ENCODE results near the gene CAMK2N2.

Gene CAMK2N2

GRCh38 chr3:184290331-184290730 is 29.0 kb upstream of the CAMK2N2 start:
- Histone ChIP-seq H3K4me1 (ENCODE audit: insufficient read depth, low read length, severe bottlenecking) (no peaks in the 10 kb centered on the region), H4K20me1 (ENCODE audit: insufficient read depth, low read length) (no peaks in the 10 kb centered on the region), H3K27ac (ENCODE audit: low read depth, low read length, poor library complexity, severe bottlenecking) (no peak overlapping the region), H2AFZ (ENCODE audit: low read length) (no peak overlapping the region), H3K9me3 (ENCODE audit: low read length) (no peaks in the 10 kb centered on the region), H3K79me2 (ENCODE audit: insufficient read depth, low read length) (no peaks in the 10 kb centered on the region), H3K36me3 (ENCODE audit: insufficient read depth, low read length) (no peaks in the 10 kb centered on the region), H3K9me2 (ENCODE audit: low read depth, low read length) (no peaks in the 10 kb centered on the region), H3K4me2 (ENCODE audit: low read length) (no peak overlapping the region), H3K27me3 (ENCODE audit: insufficient read depth, low read length) (peaks cover 3% of the 10 kb centered on the region; the same call in 1 of the 2 replicates), H3K4me3 (ENCODE audit: low read depth, low read length, poor library complexity, severe bottlenecking) (no peak overlapping the region), H3F3A (ENCODE audit: insufficient read depth, low read length) (no peaks in the 10 kb centered on the region), H3K9ac (ENCODE audit: low read length) (no peak overlapping the region)
- TF ChIP-seq, protein P1, sequence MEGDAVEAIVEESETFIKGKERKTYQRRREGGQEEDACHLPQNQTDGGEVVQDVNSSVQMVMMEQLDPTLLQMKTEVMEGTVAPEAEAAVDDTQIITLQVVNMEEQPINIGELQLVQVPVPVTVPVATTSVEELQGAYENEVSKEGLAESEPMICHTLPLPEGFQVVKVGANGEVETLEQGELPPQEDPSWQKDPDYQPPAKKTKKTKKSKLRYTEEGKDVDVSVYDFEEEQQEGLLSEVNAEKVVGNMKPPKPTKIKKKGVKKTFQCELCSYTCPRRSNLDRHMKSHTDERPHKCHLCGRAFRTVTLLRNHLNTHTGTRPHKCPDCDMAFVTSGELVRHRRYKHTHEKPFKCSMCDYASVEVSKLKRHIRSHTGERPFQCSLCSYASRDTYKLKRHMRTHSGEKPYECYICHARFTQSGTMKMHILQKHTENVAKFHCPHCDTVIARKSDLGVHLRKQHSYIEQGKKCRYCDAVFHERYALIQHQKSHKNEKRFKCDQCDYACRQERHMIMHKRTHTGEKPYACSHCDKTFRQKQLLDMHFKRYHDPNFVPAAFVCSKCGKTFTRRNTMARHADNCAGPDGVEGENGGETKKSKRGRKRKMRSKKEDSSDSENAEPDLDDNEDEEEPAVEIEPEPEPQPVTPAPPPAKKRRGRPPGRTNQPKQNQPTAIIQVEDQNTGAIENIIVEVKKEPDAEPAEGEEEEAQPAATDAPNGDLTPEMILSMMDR (IDR thresholded peaks at IDR 0.05; ENCODE audit: low read length): no peak; the same call in 1 of the 2 replicates
- TF ChIP-seq EZH2 (IDR thresholded peaks at IDR 0.05; ENCODE audit: borderline replicate concordance, low read length): no peak

- Histone ChIP-seq H3K79me2 (ENCODE audit: insufficient read depth, low read length) (no peaks in the 10 kb centered on the region), H3F3A (ENCODE audit: insufficient read depth, low read length) (no peaks in the 10 kb centered on the region), H3K9ac (ENCODE audit: low read length) (no peak overlapping the region), H3K9me2 (ENCODE audit: low read depth, low read length) (no peaks in the 10 kb centered on the region), H3K9me3 (ENCODE audit: low read length) (no peaks in the 10 kb centered on the region), H3K4me2 (ENCODE audit: low read length) (no peak overlapping the region), H3K4me1 (ENCODE audit: insufficient read depth, low read length, severe bottlenecking) (no peaks in the 10 kb centered on the region), H3K4me3 (ENCODE audit: low read depth, low read length, poor library complexity, severe bottlenecking) (no peak overlapping the region), H4K20me1 (ENCODE audit: insufficient read depth, low read length) (no peaks in the 10 kb centered on the region), H3K27ac (ENCODE audit: low read depth, low read length, poor library complexity, severe bottlenecking) (no peak overlapping the region), H3K27me3 (ENCODE audit: insufficient read depth, low read length) (peaks cover 7% of the 10 kb centered on the region; the same call in 1 of the 2 replicates), H3K36me3 (ENCODE audit: insufficient read depth, low read length) (no peaks in the 10 kb centered on the region), H2AFZ (ENCODE audit: low read length) (no peak overlapping the region)
- TF ChIP-seq, protein P1 (IDR thresholded peaks at IDR 0.05; ENCODE audit: low read length): peak; percentile 98
- no peak for TF ChIP-seq EZH2 (IDR thresholded peaks at IDR 0.05; ENCODE audit: borderline replicate concordance, low read length)
Measured at GRCh38 chr3:184289426-184289938, 28.1 kb upstream of the CAMK2N2 start.

- H2AFZ ChIP-seq (ENCODE audit: low read length): no peak overlapping the region
- H3K9me3 ChIP-seq (ENCODE audit: low read length): no peaks in the 10 kb centered on the region
- H3K4me1 ChIP-seq (ENCODE audit: insufficient read depth, low read length, severe bottlenecking): no peaks in the 10 kb centered on the region
Measured at GRCh38 chr3:184284696-184285095, 23.3 kb upstream of the CAMK2N2 start.

More at GRCh38 chr3:184284696-184285095, 23.3 kb upstream of the CAMK2N2 start:
- H3F3A ChIP-seq (ENCODE audit: insufficient read depth, low read length): no peaks in the 10 kb centered on the region
- H3K4me3 ChIP-seq (ENCODE audit: low read depth, low read length, poor library complexity, severe bottlenecking): no peak overlapping the region
- H3K4me2 ChIP-seq (ENCODE audit: low read length): no peak overlapping the region
- H3K27ac ChIP-seq (ENCODE audit: low read depth, low read length, poor library complexity, severe bottlenecking): no peak overlapping the region
- H3K9ac ChIP-seq (ENCODE audit: low read length): no peak overlapping the region
- H4K20me1 ChIP-seq (ENCODE audit: insufficient read depth, low read length): no peaks in the 10 kb centered on the region
- TF ChIP-seq, protein P1 (IDR thresholded peaks at IDR 0.05; ENCODE audit: low read length): peak; percentile 62
- TF ChIP-seq EZH2 (IDR thresholded peaks at IDR 0.05; ENCODE audit: borderline replicate concordance, low read length): no peak
- peaks cover 7% of the 10 kb centered on the region; the same call in 1 of the 2 replicates for H3K27me3 ChIP-seq (ENCODE audit: insufficient read depth, low read length)
- no peaks in the 10 kb centered on the region; the same call in 1 of the 2 replicates for H3K36me3 ChIP-seq (ENCODE audit: insufficient read depth, low read length)
- H3K79me2 ChIP-seq (ENCODE audit: insufficient read depth, low read length): no peaks in the 10 kb centered on the region
- no peaks in the 10 kb centered on the region for H3K9me2 ChIP-seq (ENCODE audit: low read depth, low read length)

Measured in OCI-LY1 (cell line).